ENCODE results near the gene ADO. TPM values are rescaled to one million over a fixed set of nuclear protein-coding genes. Genes with fewer than 3 reads are reported as not detected.

The ADO gene
- total and polyA plus RNA-seq, 2 of the 4 experiments (the other 2 are of a cell fraction), result 8.0 to 8.1 TPM

- no peaks in the 10 kb centered on the region for H3K9me3 ChIP-seq (ENCODE audit: control insufficient read depth, insufficient read depth, low read length)
- H3K4me2 ChIP-seq (ENCODE audit: low read depth, low read length), result no peak overlapping the region
- H4K8ac ChIP-seq (ENCODE audit: low read depth in 2 of 2, low read length in 2 of 2), result no peak overlapping the region
- ATAC-seq (ENCODE audit: low read depth), result no peak
- no peaks in the 10 kb centered on the region for H3K36me3 ChIP-seq (ENCODE audit: control insufficient read depth, insufficient read depth, low read length)
- no peak for TF ChIP-seq RCOR1 (IDR thresholded peaks at IDR 0.05; ENCODE audit: insufficient replicate concordance, low read length)
- TF ChIP-seq, protein P1, sequence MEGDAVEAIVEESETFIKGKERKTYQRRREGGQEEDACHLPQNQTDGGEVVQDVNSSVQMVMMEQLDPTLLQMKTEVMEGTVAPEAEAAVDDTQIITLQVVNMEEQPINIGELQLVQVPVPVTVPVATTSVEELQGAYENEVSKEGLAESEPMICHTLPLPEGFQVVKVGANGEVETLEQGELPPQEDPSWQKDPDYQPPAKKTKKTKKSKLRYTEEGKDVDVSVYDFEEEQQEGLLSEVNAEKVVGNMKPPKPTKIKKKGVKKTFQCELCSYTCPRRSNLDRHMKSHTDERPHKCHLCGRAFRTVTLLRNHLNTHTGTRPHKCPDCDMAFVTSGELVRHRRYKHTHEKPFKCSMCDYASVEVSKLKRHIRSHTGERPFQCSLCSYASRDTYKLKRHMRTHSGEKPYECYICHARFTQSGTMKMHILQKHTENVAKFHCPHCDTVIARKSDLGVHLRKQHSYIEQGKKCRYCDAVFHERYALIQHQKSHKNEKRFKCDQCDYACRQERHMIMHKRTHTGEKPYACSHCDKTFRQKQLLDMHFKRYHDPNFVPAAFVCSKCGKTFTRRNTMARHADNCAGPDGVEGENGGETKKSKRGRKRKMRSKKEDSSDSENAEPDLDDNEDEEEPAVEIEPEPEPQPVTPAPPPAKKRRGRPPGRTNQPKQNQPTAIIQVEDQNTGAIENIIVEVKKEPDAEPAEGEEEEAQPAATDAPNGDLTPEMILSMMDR (conservative IDR thresholded peaks at IDR 0.05; ENCODE audit: low read depth, low read length), result no peak
- TF ChIP-seq CEBPB (IDR thresholded peaks at IDR 0.05; ENCODE audit: low read depth, low read length), result no peak
- TF ChIP-seq FOS (IDR thresholded peaks at IDR 0.05; ENCODE audit: low read depth, low read length), result no peak
- no peak for TF ChIP-seq MXI1 (IDR thresholded peaks at IDR 0.05; ENCODE audit: borderline replicate concordance, low read depth, low read length)
- no peak for TF ChIP-seq RFX5 (IDR thresholded peaks at IDR 0.05; ENCODE audit: low read depth, low read length)
- no peak for TF ChIP-seq MAFK (IDR thresholded peaks at IDR 0.05; ENCODE audit: low read depth, low read length)
- no peak for TF ChIP-seq ELK1 (IDR thresholded peaks at IDR 0.05; ENCODE audit: borderline replicate concordance, low read depth, low read length)
- TF ChIP-seq POLR2A (IDR thresholded peaks at IDR 0.05; ENCODE audit: low read depth, low read length), result no peak
- TF ChIP-seq NFE2L2 (IDR thresholded peaks at IDR 0.05; ENCODE audit: low read depth, low read length), result no peak
- TF ChIP-seq SMC3 (IDR thresholded peaks at IDR 0.05; ENCODE audit: low read depth, low read length), result no peak
- TF ChIP-seq MAZ (IDR thresholded peaks at IDR 0.05; ENCODE audit: borderline replicate concordance, low read depth, low read length), result no peak
- TF ChIP-seq RAD21 (IDR thresholded peaks at IDR 0.05; ENCODE audit: low read length), result no peak
- TF ChIP-seq BHLHE40 (IDR thresholded peaks at IDR 0.05; ENCODE audit: low read depth, low read length), result no peak
- no peak for TF ChIP-seq USF2 (IDR thresholded peaks at IDR 0.05; ENCODE audit: low read depth, low read length)
- TF ChIP-seq CHD1 (IDR thresholded peaks at IDR 0.05; ENCODE audit: low read depth, low read length), result no peak
- peaks cover 3% of the 10 kb centered on the region; the same call in 1 of the 2 replicates for H3K27me3 ChIP-seq (ENCODE audit: control insufficient read depth, insufficient read depth, low read length)
- BruUV-seq (replicated peaks), result no TSS peak
- ChIA-PET CTCF (interaction anchor here (1.0 kb wide), 1 partner anchor 8 kb away, joined by 3 read pairs; no protein-coding TSS in a partner anchor), POLR2A (ENCODE audit: unreplicated experiment) (no interaction called here)
- H3K4ac ChIP-seq (ENCODE audit: low read depth, low read length), result no peak overlapping the region
- H2BK15ac ChIP-seq (ENCODE audit: low read depth, low read length), result no peak overlapping the region
- H4K20me1 ChIP-seq (ENCODE audit: insufficient read depth, low read length), result no peaks in the 10 kb centered on the region
- 80% methylated on average over 1 of the region's 6 CpGs; no CpG with 5 or more reads in 1 of the 2 experiments for WGBS, 2 experiments (ENCODE audit: extremely low coverage in 2 of 2, insufficient read length in 1 of 2)
- H3K56ac ChIP-seq (ENCODE audit: extremely low read depth, insufficient read depth, low read length), result no peak overlapping the region
- H2AK5ac ChIP-seq (ENCODE audit: low read depth, low read length), result no peak overlapping the region
- H3K9ac ChIP-seq (ENCODE audit: low read depth, low read length), result no peak overlapping the region
- H3K18ac ChIP-seq (ENCODE audit: low read depth, low read length), result no peak overlapping the region
- no peak overlapping the region for H2AFZ ChIP-seq (replicated peaks; ENCODE audit: low read length, poor library complexity)
- dilution Hi-C loops (cut with HindIII; ENCODE audit: low sequenced_read_pairs, unreplicated experiment), result no loop called here
- H3K23ac ChIP-seq (ENCODE audit: low read depth, low read length), result no peak overlapping the region
- no peak overlapping the region for H4K5ac ChIP-seq (ENCODE audit: low read depth, low read length)
- H3K79me1 ChIP-seq (ENCODE audit: low read depth in 1 of 2, low read length in 2 of 2), result no peaks in the 10 kb centered on the region
- no peak overlapping the region for H2BK20ac ChIP-seq (ENCODE audit: low read depth, low read length)
- H3K27ac ChIP-seq (ENCODE audit: insufficient read depth, low read length), result no peak overlapping the region
- no peak overlapping the region for H2AK9ac ChIP-seq (replicated peaks; ENCODE audit: low read depth, low read length, poor library complexity)
- H2BK5ac ChIP-seq (ENCODE audit: low read depth, low read length, poor library complexity, severe bottlenecking), result no peak overlapping the region
- H3K14ac ChIP-seq (replicated peaks; ENCODE audit: low read depth, low read length), result no peak overlapping the region
- no peak overlapping the region for H3K4me3 ChIP-seq (ENCODE audit: insufficient read depth, low read depth, low read length)
- no peak overlapping the region for H2BK120ac ChIP-seq (ENCODE audit: low read depth, low read length)
- intact Hi-C loops (cut with micrococcal nuclease), result no loop called here
- DNase-seq, result no peak
- H4K91ac ChIP-seq (ENCODE audit: insufficient read depth, low read depth, low read length), result no peak overlapping the region
- no peaks in the 10 kb centered on the region for H3K9me1 ChIP-seq (ENCODE audit: insufficient read depth, low read length)
- H3K4me1 ChIP-seq (ENCODE audit: control insufficient read depth, insufficient read depth, low read length), result no peaks in the 10 kb centered on the region
- in situ Hi-C loops (cut with MboI; ENCODE audit: low sequenced_read_pairs), result no loop called here
Measured at GRCh38 chr10:62852961-62853702, 48.6 kb downstream of the ADO start.

Data from IMR-90 (cell line).